Stimulated activated memory B cell treated with anti-CD40 and anti-IgM and Interleukin-4, amounts not matched to agents 10 μg/mL and 1 μg/mL and 100 μg/mL, for 72 hours (primary cell): Measurements from ENCODE around the gene VMA21.
A peak's percentile ranks its signal among the peaks of the same experiment; 100 is the strongest.

Experiments used
- ATAC-seq: fragments of 150-1000 bp; cut with Tn5 transposase; 2 replicates; pipeline ENCODE4 v1.10.0; 2021
- H3K27ac Mint-ChIP-seq: one replicate; pipeline ENCODE4 v1.8.0; 2022; ENCODE audit warnings: mild to moderate bottlenecking, mixed read lengths
- H3K27me3 Mint-ChIP-seq: one replicate; pipeline ENCODE4 v1.8.0; 2022; ENCODE audit warnings: mixed read lengths
- H3K36me3 Mint-ChIP-seq: one replicate; pipeline ENCODE4 v1.8.0; 2022; ENCODE audit warnings: mixed read lengths
- H3K4me1 Mint-ChIP-seq: one replicate; pipeline ENCODE4 v1.8.0; 2022; ENCODE audit warnings: mixed read lengths
- H3K4me3 Mint-ChIP-seq: one replicate; pipeline ENCODE4 v1.8.0; 2022; ENCODE audit warnings: mild to moderate bottlenecking, moderate library complexity, mixed read lengths
- H3K9me3 Mint-ChIP-seq: one replicate; pipeline ENCODE4 v1.8.0; 2022; ENCODE audit warnings: mixed read lengths

Gene VMA21, protein sequence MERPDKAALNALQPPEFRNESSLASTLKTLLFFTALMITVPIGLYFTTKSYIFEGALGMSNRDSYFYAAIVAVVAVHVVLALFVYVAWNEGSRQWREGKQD

GRCh38 chrX:151396825-151397740 lies at the start of gene VMA21:
Gene VMA21 (plus strand): TSS chrX:151397206. CDS start chrX:151397309, 103 bp downstream.
- peak; percentile 97 for ATAC-seq
- Mint-ChIP-seq H3K27ac (peak within 1 kb of the TSS; percentile 98), H3K27me3 (no peaks in the 10 kb centered on the region), H3K4me1 (peaks cover 37% of the 10 kb centered on the region), H3K36me3 (no peaks in the 10 kb centered on the region), H3K9me3 (no peaks in the 10 kb centered on the region), H3K4me3 (peak within 1 kb of the TSS; percentile 86)

- H3K36me3 Mint-ChIP-seq: peaks cover 6% of the 10 kb centered on the region
- H3K4me3 Mint-ChIP-seq: no peak overlapping the region
- ATAC-seq: no peak
- no peak overlapping the region for H3K27ac Mint-ChIP-seq
- no peaks in the 10 kb centered on the region for H3K9me3 Mint-ChIP-seq
- H3K27me3 Mint-ChIP-seq: peaks cover 35% of the 10 kb centered on the region
- H3K4me1 Mint-ChIP-seq: peaks cover 6% of the 10 kb centered on the region
Measured at GRCh38 chrX:151359341-151359740, 37.7 kb upstream of the VMA21 start.

DNA sequence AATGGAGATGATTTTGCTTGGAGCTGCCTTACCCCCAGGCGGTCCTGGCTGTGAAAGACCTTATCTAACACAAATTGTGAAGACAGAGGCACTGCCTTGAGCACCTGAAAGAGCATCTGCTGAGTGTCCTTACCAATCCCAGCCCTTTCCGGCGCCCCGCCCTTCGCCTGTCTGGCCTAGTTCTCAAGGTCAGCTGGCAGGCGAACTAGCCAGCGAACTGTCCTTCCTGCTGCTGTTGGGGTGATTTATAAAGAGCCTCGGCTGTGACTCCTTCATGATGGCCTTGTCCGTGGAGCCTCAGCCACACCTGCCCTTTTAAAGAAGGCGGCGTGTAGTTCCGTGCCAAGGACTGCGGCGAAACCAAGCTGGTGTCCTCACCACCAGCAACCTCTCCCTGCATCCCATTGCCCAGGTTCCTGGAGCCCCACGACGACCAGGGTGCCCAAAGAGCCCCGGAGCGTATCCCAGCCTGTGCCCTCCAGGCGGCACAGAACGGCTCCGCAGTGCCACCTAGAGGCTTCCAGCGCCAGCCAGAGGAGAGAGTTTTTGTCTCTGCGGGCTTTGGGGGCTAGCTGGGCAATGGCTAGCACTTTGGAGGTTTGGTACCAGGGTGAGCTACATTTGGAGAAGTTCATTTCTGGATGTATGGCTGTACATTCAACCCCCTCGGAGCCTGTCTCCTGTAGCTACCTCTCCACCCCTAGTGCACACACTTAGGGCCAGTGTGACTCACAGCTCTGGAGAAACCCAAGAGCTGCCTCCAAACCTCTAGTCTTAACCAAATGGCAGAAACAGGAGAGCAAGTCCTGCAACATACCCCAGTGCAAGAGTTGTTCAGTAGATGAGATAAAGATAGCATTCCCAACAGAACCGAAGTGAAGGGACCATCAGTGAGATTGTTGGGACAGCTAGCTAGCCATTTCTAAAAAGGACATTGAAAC lies 36.8 kb upstream of the VMA21 start:
- Mint-ChIP-seq H3K27ac (no peak overlapping the region), H3K36me3 (peaks cover 6% of the 10 kb centered on the region), H3K9me3 (no peaks in the 10 kb centered on the region), H3K27me3 (peaks cover 35% of the 10 kb centered on the region), H3K4me1 (peaks cover 6% of the 10 kb centered on the region), H3K4me3 (peak overlapping the region; percentile 64)
- ATAC-seq: no peak

DNA sequence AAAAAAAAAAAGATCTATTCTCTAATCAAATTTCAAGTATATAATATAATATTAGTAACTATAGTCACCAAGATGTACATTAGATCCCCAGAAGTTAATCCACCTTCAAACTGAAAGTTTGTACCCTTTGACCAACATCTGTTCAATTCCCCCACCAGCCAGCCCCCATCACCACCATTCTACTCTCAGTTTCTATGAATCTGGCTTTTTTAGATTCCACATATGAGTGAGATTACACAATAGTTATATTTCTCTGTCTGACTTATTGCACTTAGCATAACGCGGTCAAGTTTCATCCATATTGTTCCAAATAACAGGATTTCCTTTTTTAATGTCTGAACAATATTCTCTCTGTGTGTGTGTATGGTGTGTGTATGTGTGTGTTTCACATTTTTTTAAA lies 33.7 kb upstream of the VMA21 start:
- no peak for ATAC-seq
- Mint-ChIP-seq H3K4me1 (peaks cover 6% of the 10 kb centered on the region), H3K9me3 (no peaks in the 10 kb centered on the region), H3K27ac (no peak overlapping the region), H3K27me3 (peaks cover 27% of the 10 kb centered on the region), H3K4me3 (no peak overlapping the region), H3K36me3 (no peaks in the 10 kb centered on the region)

- Mint-ChIP-seq H3K4me3 (no peak overlapping the region), H3K27me3 (peaks cover 11% of the 10 kb centered on the region), H3K4me1 (peaks cover under 1% of the 10 kb centered on the region), H3K36me3 (no peaks in the 10 kb centered on the region), H3K27ac (no peak overlapping the region), H3K9me3 (no peaks in the 10 kb centered on the region)
- no peak for ATAC-seq
Measured at GRCh38 chrX:151365579-151365978, 31.4 kb upstream of the VMA21 start.

DNA sequence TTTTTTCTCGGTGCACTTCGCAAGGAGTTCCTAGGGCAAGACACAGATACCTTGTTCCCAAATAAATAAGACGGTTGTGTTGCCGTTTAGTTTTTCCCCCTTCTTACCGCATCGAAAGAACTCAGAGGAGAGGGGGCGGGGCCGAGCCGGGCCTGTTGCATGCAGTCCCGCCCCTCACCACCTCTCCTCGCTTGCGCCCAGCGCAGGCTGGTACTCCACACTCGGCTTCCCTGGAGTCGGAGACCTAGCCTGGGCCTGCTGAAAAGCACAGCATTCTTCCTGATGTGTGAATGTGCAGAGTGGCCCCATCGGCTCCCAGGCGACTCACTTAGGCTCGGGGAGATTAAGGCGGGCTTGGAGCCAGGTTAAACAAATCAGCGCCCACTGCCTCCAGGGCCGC lies 26.1 kb upstream of the VMA21 start:
- Mint-ChIP-seq H3K4me1 (no peaks in the 10 kb centered on the region), H3K36me3 (no peaks in the 10 kb centered on the region), H3K4me3 (no peak overlapping the region), H3K27ac (no peak overlapping the region), H3K9me3 (no peaks in the 10 kb centered on the region), H3K27me3 (peaks cover 20% of the 10 kb centered on the region)
- ATAC-seq: no peak

DNA sequence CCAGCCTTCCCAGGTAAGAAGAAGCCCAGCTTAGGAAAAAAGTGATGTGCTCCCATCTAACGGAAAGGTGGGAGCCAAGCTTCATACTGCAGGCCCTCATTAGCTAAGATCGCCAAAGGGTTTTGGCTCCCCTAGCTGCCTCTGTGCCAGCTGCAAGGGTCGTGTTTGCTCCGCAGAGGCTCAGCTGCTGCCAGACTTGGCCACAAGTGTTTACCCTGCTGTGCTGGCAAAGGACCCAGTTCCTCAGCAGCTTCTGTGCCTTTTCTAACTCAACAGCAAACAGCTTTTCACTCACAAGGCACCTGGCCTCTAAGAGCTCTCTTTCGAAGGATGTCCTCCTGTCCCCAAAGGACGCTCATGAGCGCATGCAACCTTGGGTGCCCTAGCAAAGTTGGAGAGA lies 12.2 kb upstream of the VMA21 start:
- Mint-ChIP-seq H3K9me3 (no peaks in the 10 kb centered on the region), H3K27ac (no peak overlapping the region), H3K36me3 (no peaks in the 10 kb centered on the region), H3K27me3 (no peaks in the 10 kb centered on the region), H3K4me1 (no peaks in the 10 kb centered on the region), H3K4me3 (no peak overlapping the region)
- ATAC-seq: no peak

- H3K27ac Mint-ChIP-seq: no peak overlapping the region
- no peaks in the 10 kb centered on the region for H3K4me1 Mint-ChIP-seq
- ATAC-seq: no peak
- H3K27me3 Mint-ChIP-seq: no peaks in the 10 kb centered on the region
- no peaks in the 10 kb centered on the region for H3K9me3 Mint-ChIP-seq
- no peak overlapping the region for H3K4me3 Mint-ChIP-seq
- no peaks in the 10 kb centered on the region for H3K36me3 Mint-ChIP-seq
Measured at GRCh38 chrX:151386838-151387459, 10.1 kb upstream of the VMA21 start.

- ATAC-seq: no peak
- Mint-ChIP-seq H3K9me3 (no peaks in the 10 kb centered on the region), H3K36me3 (no peaks in the 10 kb centered on the region), H3K27ac (no peak overlapping the region), H3K27me3 (no peaks in the 10 kb centered on the region), H3K4me3 (no peak overlapping the region), H3K4me1 (no peaks in the 10 kb centered on the region)
Measured at GRCh38 chrX:151391722-151392121, 5.3 kb upstream of the VMA21 start.

DNA sequence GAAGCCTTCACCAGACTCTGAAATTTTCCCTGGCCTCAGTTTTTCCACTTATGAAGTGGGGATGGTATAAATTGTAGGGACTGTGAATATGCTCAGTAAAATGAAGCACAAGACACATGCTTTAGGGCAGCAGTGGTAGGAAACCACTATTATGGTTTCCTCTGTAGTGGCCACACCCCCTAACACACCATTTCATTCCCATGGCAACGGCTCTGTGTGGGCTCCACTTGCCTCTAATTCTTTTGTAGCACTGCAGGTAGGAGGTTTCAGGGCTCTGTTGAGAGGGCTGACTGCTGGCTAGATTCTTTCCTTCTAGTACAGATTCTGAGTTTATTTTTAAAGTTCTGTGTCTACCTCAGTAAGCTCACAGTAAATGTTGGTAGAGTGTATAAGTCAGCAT lies 3.5 kb upstream of the VMA21 start:
- Mint-ChIP-seq H3K36me3 (no peaks in the 10 kb centered on the region), H3K27ac (no peak overlapping the region), H3K27me3 (no peaks in the 10 kb centered on the region), H3K4me3 (no peak overlapping the region), H3K9me3 (no peaks in the 10 kb centered on the region), H3K4me1 (peaks cover 11% of the 10 kb centered on the region)
- no peak for ATAC-seq

GRCh38 chrX:151396042-151396824 lies 773 bp upstream of the VMA21 start:
- Mint-ChIP-seq H3K4me3 (peak overlapping the region; percentile 86), H3K36me3 (no peaks in the 10 kb centered on the region), H3K27me3 (no peaks in the 10 kb centered on the region), H3K4me1 (peaks cover 33% of the 10 kb centered on the region), H3K9me3 (no peaks in the 10 kb centered on the region), H3K27ac (peak overlapping the region; percentile 98)
- ATAC-seq: peak; percentile 64

- Mint-ChIP-seq H3K4me1 (peaks cover 37% of the 10 kb centered on the region), H3K36me3 (no peaks in the 10 kb centered on the region), H3K27ac (peak overlapping the region; percentile 98), H3K4me3 (peak overlapping the region; percentile 86), H3K27me3 (no peaks in the 10 kb centered on the region), H3K9me3 (no peaks in the 10 kb centered on the region)
- no peak for ATAC-seq
Measured at GRCh38 chrX:151397741-151398070, 700 bp downstream of the VMA21 start.

DNA sequence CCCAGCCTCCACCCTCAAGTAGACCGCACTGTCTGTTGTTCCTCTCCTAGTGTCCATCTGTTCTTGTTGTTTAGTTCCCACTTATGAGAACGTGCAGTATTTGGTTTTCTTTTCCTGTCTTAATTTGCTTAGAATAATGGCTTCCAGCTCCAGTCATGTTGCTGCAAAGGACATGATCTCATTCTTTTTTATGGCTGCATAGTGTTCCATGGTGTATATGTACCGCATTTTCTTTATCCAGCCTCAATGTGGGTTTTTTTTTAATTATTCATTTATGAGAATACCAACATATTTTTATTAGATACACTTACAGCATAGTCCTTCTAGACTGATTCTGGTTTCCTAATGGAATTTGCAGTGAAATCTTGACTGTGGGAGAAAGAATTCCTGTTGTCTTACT lies 1.3 kb downstream of the VMA21 start:
- no peak overlapping the region for H3K27ac Mint-ChIP-seq
- no peak for ATAC-seq
- H3K4me3 Mint-ChIP-seq: peak overlapping the region; percentile 86
- H3K27me3 Mint-ChIP-seq: no peaks in the 10 kb centered on the region
- peaks cover 3% of the 10 kb centered on the region for H3K36me3 Mint-ChIP-seq
- no peaks in the 10 kb centered on the region for H3K9me3 Mint-ChIP-seq
- H3K4me1 Mint-ChIP-seq: peaks cover 40% of the 10 kb centered on the region

DNA sequence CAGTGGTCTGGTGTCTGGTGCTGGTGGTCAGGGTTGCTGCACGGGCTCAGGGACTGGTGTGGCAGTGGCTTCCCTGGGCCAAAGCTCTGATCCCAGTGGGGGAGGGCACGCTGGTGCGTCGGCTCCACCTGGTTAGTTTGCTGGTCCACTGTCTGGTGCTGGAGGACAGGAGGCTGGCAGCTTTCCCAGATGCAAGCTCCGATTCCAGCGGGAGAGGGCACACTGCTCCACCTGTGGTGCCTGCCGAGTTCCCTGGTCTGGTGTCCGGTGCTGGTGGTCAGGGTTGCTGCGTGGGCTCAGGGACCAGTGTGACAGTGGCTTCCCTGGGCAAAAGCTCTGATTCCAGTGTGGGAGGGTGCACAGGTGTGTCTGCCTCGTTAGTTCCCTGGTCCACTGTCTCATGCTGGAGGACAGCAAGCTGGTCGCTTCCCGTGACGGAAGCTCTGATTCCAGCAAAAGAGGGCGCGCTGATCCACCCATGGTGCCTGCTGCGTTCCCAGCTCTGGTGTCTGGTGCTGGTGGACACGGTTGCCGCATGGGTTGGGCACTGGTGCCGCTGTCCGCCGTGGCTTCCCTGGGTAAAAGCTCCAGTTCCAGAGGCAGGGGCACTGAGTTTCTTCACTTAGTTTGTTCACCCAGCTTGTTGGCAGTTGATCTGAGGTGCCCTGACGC lies 5.8 kb downstream of the VMA21 start:
- no peaks in the 10 kb centered on the region for H3K9me3 Mint-ChIP-seq
- ATAC-seq: no peak
- no peak overlapping the region for H3K4me3 Mint-ChIP-seq
- peaks cover 41% of the 10 kb centered on the region for H3K4me1 Mint-ChIP-seq
- H3K27me3 Mint-ChIP-seq: no peaks in the 10 kb centered on the region
- no peak overlapping the region for H3K27ac Mint-ChIP-seq
- H3K36me3 Mint-ChIP-seq: peaks cover 10% of the 10 kb centered on the region
